ENCODE results near the gene PEPD.

DNA sequence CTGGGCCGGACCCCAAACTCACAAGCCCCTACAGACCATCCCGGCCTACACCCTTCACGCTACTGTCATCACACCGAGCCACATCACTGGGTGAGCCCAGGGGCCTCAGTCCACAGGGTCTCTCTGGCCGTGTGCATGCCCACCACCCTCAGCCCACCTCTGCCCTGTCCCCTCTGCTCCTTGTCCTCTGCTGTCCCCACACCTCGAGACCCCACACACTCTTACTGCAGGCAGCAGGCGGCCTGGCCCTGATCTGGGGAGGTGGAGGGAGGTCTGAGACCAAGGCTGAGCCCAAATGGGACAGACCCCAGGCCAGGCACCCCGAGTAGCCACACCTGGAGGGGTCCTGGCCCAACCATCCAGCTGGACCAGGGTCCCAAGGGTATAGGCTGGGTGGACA, 35.2 kb downstream of the PEPD start:
- TF ChIP-seq, protein P1, sequence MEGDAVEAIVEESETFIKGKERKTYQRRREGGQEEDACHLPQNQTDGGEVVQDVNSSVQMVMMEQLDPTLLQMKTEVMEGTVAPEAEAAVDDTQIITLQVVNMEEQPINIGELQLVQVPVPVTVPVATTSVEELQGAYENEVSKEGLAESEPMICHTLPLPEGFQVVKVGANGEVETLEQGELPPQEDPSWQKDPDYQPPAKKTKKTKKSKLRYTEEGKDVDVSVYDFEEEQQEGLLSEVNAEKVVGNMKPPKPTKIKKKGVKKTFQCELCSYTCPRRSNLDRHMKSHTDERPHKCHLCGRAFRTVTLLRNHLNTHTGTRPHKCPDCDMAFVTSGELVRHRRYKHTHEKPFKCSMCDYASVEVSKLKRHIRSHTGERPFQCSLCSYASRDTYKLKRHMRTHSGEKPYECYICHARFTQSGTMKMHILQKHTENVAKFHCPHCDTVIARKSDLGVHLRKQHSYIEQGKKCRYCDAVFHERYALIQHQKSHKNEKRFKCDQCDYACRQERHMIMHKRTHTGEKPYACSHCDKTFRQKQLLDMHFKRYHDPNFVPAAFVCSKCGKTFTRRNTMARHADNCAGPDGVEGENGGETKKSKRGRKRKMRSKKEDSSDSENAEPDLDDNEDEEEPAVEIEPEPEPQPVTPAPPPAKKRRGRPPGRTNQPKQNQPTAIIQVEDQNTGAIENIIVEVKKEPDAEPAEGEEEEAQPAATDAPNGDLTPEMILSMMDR (IDR thresholded peaks at IDR 0.05; ENCODE audit: low read length) = no peak
- TF ChIP-seq EZH2 (optimal IDR thresholded peaks at IDR 0.05; ENCODE audit: low read depth, low read length) (no peak), EZH2phosphoT487 (IDR thresholded peaks at IDR 0.05; ENCODE audit: low read length) (no peak)
